NCI-H524 (cell line): ENCODE results near the gene PRRC1.
A peak's percentile ranks its signal among the peaks of the same experiment; 100 is the strongest.

Source experiments
- DNase-seq, 2 experiments: peaks; one replicate each; lab custom pipeline; 2025; lab: John Stamatoyannopoulos, UW

PRRC1 gene

DNA sequence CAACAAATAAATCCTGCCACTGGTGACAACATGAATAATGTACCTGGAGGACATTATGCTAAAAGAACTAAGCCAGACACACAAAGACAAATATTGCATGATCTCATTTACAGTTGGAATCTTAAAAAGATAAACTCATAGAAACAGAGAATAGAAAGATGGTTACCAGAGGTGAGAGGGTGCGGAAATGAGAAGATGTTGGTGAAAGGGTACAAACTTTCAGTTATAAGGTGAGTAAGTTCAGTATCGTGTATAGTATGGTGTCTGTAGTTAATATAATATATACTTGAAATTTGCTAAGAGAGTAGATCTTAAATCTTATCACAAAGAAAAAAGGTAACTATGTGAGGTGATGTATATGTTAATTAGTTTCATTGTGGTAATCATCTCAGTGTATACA is 63.3 kb downstream of the PRRC1 start:
- no peak for DNase-seq

DNA sequence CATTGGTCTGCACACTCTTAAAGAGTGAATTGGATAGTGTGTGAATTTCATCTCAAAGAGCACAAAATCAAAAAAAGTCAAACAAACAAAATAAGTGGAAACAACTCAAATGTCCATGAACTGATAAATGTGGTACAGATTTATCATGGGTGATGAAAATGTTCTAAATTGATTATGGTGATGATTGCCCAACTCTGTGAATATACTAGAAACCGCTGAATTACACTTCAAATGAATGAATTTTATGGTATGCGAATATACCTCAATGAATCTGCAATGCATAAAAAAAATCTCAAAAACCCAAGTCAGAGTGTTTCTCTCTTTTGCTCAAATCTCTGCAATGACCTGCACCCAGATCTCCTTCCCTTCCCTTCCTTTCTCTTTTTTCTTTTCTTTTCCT is 64.0 kb downstream of the PRRC1 start:
- no peak for DNase-seq

DNA sequence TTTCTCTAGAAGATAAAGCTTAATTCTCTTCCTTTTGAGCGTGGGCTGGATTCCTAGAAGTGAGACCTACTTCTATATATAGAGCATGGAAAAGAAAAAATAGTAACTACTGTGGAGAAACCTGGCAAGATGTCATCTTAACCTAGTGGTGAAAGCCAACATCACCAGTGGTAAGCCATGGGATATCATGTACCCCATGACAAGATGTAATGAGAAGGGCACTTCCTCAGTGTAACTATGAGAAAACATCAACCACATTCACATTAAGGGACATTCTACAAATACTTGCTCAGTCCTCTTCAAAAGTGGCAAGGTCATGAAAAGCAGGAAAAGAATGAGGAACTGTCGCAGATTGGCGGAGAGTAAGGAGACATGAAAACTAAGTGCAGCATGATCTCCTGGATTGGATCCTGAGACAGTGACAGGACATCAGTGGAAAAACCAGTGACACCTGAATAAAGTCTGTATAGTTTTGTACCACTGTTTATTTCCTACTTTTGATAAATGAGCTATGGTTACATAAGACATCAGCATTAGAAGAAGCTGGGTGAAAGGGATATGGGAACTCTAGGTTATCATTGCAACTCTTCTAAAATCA is 65.4 kb downstream of the PRRC1 start:
- no peak for DNase-seq

DNA sequence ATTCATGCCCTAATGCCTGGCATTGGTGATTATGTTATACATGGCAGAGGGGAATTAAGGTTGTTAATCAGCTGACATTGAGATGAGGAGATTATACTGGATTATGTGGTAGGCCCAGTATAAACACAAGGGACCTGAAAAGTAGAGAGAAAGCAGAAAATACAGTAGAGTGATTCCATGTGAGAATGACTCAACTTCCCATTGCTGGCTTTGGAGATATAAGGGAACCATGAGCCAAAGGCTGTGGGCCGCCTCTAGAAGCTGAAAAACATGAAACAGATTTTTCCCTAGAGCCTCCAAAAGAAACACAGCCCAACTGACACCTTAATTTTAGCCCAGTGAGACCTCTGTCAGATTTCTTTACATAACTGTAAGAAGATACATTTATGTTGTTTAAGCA is 66.4 kb downstream of the PRRC1 start:
- no peak for DNase-seq

DNA sequence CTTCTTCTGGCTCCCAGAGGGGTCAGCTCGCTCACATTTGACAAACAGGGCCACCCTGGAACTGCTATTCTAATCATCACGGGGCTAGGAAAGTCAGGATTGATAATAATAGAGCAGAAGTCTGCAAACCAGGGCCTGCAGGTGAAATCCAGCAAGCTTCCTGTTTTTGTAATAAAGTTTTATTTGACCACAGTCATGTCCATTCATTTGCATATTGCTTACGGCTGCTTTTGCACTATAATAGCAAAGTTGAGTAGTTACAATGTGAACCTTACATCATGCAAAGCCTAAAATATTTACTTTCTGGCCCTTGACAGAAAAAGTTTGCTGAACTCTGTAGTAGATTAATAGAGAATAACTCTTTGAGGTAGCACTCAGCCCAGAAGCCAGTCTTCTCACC is 68.2 kb downstream of the PRRC1 start:
- no peak for DNase-seq

- DNase-seq, result peak in 1 of 2 experiments; percentile 55
These were observed 68.8 kb downstream of the PRRC1 start for GRCh38 chr5:127586066-127586770.

DNA sequence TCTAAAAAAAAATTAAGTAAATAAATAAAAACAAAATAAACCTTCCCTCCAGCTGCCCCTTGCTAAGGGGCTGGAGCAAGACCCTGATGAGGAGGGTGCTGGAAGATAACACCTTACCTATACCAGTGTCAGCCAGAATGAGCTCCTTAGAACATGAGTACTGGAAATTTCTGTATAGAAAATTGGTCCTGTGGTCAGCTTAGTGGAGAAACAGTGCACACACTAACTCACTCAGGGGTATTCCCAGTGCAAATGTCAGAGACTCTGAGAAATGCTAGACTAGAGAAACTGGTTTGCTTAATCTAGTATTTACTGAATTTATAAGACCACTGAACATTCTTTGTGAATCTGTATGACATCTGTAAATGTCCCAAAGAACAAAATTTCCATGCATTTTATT is 69.4 kb downstream of the PRRC1 start:
- no peak for DNase-seq

DNA sequence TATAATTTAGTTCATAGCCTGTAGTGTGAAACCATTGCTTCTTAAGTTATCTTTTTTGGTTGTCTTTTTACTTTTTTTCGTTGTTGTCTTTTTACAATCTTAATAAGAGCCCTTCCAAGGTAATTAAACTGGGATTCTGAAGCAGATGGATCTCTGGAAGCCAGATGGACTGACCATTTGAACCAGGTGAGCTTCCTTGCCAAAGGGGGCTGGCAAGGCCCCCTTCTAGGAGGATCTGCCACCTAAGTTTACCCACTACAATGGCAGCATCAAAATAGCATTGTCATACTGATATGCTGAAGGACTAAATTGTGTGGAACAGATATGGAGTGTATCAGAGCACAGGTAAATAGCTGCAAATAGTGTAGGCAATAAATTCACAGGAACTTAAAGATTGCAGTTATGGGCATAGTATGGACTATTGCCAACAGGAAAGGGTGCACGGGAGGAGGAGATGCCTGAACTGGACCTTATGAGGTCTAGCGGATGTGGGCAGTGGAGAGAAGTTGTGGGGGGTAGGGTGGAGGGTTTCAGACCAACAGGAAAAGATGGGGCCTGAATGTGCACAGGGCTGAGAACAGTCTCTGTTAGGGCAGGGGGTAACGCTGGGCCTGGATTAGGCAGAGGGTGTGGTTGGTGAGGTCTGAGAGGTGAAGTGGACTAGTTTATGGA is 69.9 kb downstream of the PRRC1 start:
- peak in 1 of 2 experiments; percentile 47 for DNase-seq

- peak in 1 of 2 experiments; percentile 21 for DNase-seq
These were observed 70.9 kb downstream of the PRRC1 start for GRCh38 chr5:127588368-127588767.

- no peak for DNase-seq
These were observed 72.0 kb downstream of the PRRC1 start for GRCh38 chr5:127589309-127590030.

DNA sequence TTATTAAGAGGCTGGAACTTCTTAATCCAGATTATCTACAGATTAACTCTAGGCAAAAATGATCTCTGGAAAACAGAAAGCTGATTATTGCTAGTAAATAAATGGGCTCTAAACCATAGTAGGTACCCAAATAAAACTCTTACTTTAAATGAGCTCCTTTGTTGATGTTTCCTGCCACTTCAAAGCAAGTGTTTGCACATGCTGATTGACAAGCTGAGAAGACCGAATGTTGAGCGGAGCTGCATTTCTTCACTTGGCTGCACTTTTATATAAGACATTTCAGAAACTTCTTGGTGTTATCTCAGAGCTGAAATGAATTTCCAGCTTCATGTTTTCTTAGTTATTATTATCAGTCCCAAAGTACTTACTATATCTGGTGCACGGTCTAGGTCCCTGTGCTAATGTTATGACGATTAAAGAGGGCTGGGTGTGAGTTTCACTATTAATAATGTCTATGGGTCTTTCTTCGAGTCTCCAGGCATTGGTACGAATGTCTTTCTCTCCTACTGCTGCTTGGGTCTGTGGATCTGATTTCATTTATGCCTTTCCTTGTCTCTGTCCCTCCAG is 72.8 kb downstream of the PRRC1 start:
- DNase-seq, result peak in 1 of 2 experiments; percentile 49

DNA sequence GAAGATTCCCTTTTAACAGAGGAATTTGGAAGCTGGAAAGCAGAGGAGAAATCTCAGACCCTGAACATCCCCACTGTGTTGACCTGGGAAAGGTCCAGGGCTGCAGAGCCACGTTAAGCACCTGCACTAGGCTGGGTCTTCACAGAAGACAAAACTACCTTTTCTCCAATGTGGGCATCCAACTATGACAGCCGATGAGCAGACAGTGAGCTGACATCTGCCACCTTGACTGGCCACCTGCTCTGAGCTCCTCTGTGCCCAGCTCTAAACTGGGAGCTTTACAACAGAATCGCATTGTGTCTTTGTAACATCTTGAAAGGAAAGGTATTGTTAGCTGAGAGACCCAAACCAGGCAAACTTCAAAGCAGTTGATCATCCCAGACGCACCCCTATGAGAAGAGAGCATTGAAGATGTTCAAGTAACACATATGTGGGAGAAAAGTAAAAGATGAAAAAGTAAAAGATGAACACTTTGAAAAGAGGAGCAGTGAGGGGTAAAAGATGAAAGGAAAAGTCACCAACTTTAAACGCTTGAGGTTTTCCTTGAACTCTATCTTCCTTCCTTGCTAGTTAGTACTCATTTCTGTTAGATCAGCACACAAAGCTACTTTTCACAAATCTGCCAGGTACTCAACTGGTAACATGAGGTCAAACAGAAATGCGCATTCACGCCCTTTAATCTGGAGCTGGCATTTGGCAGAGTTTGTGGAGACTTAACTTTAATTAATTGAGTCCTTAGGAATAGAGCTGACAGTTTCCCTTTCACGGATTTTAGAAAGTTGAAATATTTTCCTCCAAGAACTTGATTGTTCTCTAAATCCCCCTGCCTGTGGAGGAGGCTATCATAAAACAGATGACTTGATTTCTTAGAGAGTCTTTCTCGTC is 78.3 kb downstream of the PRRC1 start:
- DNase-seq, result peak in 1 of 2 experiments; percentile 71

GRCh38 chr5:127596501-127596900 is 79.1 kb downstream of the PRRC1 start:
- DNase-seq, result peak; percentile 38 to 82

- no peak for DNase-seq
These were observed 81.9 kb downstream of the PRRC1 start for GRCh38 chr5:127599320-127599719.

DNA sequence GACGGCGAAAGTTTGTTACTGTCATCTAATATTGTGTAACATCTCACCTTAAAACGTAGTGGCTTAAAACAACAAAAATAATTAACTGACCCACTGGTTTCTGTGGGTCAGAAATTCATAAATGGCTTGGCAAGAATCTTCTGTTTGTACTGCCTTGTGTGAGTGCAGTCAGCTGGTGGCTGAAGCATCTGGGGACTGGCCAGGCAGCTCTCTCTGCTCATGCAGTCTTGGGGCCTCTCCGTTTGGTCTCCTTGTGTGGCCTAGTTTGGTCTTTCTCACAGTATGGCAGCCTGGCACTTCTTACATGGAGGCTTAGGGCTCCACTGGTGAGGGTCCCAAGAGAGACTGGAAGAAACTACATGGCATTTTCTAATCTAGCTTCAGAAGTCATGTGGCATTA is 82.4 kb downstream of the PRRC1 start:
- DNase-seq, result no peak

DNA sequence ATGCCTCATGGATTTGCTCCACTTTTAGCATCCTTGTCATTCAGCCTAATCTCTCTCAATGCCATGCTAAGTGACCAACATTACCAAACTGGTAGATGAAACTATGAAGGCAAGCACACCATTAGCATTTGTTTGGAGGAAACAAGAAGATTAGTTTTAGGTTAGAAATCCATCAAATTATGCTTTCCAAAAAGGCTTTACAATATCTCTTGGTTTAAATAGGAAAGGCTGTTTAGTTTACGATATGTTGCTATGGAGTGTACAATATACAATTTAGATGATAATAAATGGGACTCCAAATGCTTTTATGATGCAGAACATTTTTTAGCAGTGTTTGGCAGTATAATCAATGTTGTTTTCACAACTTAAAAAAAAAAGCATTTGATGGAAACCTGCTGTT is 83.7 kb downstream of the PRRC1 start:
- no peak for DNase-seq

DNA sequence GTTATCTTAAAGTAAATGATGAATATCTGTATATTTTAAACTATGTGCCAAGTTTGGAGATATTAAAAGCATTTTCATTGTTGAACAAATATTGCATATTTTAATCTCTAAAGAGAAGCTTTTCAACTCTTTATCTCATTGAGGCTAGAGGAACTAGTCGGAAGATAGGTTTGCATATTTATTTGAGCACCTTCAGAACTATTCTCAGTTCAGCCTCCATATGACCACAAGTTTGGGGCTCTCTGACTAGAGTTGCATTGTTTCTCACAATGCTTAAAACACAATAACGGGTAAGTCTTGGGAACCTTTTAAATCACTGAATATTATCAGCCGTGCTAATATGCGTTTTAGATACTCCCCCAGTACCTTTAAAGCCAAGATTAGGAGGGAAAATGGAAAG is 84.2 kb downstream of the PRRC1 start:
- DNase-seq, result no peak

DNA sequence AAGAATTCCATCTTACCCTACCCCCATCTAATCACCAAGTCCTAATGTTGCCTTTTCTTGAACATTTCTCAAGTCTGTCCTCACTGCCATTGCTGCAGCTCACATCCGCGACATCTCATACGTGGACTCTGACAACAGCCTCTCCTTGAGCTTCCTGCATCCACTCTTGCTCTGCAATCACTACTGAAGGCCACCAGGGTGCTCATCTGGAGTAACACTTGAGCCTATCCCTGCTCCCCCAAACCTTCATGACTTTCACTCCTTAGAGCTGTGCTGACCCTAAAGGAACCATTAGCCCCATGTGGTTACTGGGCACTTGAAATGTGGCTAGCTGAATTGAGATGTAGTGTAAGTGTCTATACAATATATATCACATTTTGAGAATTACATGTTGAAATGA is 85.0 kb downstream of the PRRC1 start:
- no peak for DNase-seq

DNA sequence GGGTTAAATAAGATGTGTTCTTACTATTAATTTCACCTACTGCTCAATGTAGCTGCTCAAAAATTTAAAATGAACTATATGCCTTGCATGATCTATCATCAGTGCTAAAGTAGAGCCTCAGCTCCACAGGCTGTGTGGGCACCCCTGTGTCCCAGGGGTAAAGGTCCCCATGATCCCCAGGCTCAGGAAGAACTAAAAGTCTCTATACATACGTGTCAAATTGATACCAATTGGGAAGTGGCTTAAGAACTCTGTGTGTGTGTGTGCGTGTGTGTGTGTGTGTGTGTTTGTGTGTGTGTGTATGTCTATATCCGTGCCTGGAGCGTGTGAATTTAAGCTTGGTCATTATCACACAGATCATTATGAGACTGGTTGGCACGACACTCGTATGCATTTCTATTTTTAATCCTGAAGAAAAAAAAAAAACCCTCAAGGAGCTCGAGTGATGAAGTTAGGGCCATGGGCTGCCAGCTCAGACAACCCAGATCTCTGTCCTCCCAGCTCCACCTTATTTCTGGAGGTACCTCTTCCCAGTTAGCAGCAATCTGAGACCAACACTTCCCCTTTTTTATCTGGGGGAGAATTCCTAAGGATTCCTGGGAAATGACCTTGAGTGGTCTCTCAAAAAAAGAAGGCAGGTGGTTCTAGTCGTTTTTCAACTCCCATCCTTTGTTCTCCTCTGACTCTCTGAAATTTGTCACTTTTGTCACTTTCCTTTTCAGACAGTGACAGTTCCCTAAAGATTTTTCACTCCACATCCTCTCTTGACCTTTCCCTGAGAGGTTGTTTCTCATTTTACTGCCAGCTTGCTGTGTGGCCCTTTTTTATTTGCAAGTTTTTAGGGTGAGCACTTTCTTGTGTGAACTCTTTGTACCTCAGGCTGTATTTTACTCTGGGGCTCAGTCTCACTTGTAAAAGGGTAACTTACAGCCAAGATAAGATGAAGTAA is 85.7 kb downstream of the PRRC1 start:
- DNase-seq, result no peak
